ENCODE measurements around the gene VTI1B.

Gene VTI1B

GRCh38 chr14:67665868-67666267 is 8.6 kb downstream of the VTI1B start:
- Histone ChIP-seq H3K9me3 (ENCODE audit: insufficient read depth, low read length) (no peaks in the 10 kb centered on the region), H3K9me2 (replicated peaks; ENCODE audit: insufficient read depth, low read length) (no peaks in the 10 kb centered on the region), H4K20me1 (ENCODE audit: low read depth, low read length) (no peaks in the 10 kb centered on the region), H2AFZ (ENCODE audit: low read depth, low read length, severe bottlenecking) (no peak overlapping the region), H3K9ac (ENCODE audit: low read length) (no peak overlapping the region), H3K4me3 (ENCODE audit: insufficient read depth, low read length, poor library complexity, severe bottlenecking) (no peak overlapping the region), H3K79me2 (ENCODE audit: insufficient read depth, low read length) (peaks cover 91% of the 10 kb centered on the region), H3F3A (ENCODE audit: insufficient read depth) (0 out of 2 replicates have a peak, but pooled peaks cover 3% of the 10 kb centered on the region), H3K36me3 (ENCODE audit: low read length) (no peaks in the 10 kb centered on the region), H3K27ac (ENCODE audit: low read depth, low read length) (no peak overlapping the region), H3K27me3 (ENCODE audit: low read length) (no peaks in the 10 kb centered on the region), H3K4me2 (ENCODE audit: low read depth, low read length, poor library complexity, severe bottlenecking) (no peak overlapping the region)
- TF ChIP-seq CTCF (IDR thresholded peaks at IDR 0.05; ENCODE audit: insufficient read depth, low read length, poor library complexity, severe bottlenecking) = no peak
- TF ChIP-seq EZH2phosphoT487 (conservative IDR thresholded peaks at IDR 0.05; ENCODE audit: low read length) = no peak

GRCh38 chr14:67663633-67664032 is 10.8 kb downstream of the VTI1B start:
- no peak for TF ChIP-seq EZH2phosphoT487 (conservative IDR thresholded peaks at IDR 0.05; ENCODE audit: low read length)
- no peak for TF ChIP-seq CTCF (IDR thresholded peaks at IDR 0.05; ENCODE audit: insufficient read depth, low read length, poor library complexity, severe bottlenecking)
- H3K4me2 ChIP-seq (ENCODE audit: low read depth, low read length, poor library complexity, severe bottlenecking) = no peak overlapping the region
- no peak overlapping the region for H2AFZ ChIP-seq (ENCODE audit: low read depth, low read length, severe bottlenecking)
- H3K27me3 ChIP-seq (ENCODE audit: low read length) = no peaks in the 10 kb centered on the region
- H3K9me2 ChIP-seq (replicated peaks; ENCODE audit: insufficient read depth, low read length) = no peaks in the 10 kb centered on the region
- peaks cover 80% of the 10 kb centered on the region for H3K79me2 ChIP-seq (ENCODE audit: insufficient read depth, low read length)
- H3K9ac ChIP-seq (ENCODE audit: low read length) = no peak overlapping the region
- no peaks in the 10 kb centered on the region for H3K9me3 ChIP-seq (ENCODE audit: insufficient read depth, low read length)
- H3F3A ChIP-seq (ENCODE audit: insufficient read depth) = no peaks in the 10 kb centered on the region
- H3K27ac ChIP-seq (ENCODE audit: low read depth, low read length) = no peak overlapping the region
- no peaks in the 10 kb centered on the region for H4K20me1 ChIP-seq (ENCODE audit: low read depth, low read length)
- peaks cover 2% of the 10 kb centered on the region; the same call in 1 of the 2 replicates for H3K36me3 ChIP-seq (ENCODE audit: low read length)
- no peak overlapping the region for H3K4me3 ChIP-seq (ENCODE audit: insufficient read depth, low read length, poor library complexity, severe bottlenecking)

GRCh38 chr14:67653651-67654280 is 20.7 kb downstream of the VTI1B start:
- no peak overlapping the region for H3K4me3 ChIP-seq (ENCODE audit: insufficient read depth, low read length, poor library complexity, severe bottlenecking)
- no peak overlapping the region for H2AFZ ChIP-seq (ENCODE audit: low read depth, low read length, severe bottlenecking)
- no peak overlapping the region for H3K9ac ChIP-seq (ENCODE audit: low read length)
- H4K20me1 ChIP-seq (ENCODE audit: low read depth, low read length) = no peaks in the 10 kb centered on the region
- H3F3A ChIP-seq (ENCODE audit: insufficient read depth) = no peaks in the 10 kb centered on the region
- H3K9me3 ChIP-seq (ENCODE audit: insufficient read depth, low read length) = no peaks in the 10 kb centered on the region
- no peak overlapping the region for H3K4me2 ChIP-seq (ENCODE audit: low read depth, low read length, poor library complexity, severe bottlenecking)
- H3K27ac ChIP-seq (ENCODE audit: low read depth, low read length) = no peak overlapping the region
- no peaks in the 10 kb centered on the region for H3K27me3 ChIP-seq (ENCODE audit: low read length)
- peaks cover 15% of the 10 kb centered on the region for H3K36me3 ChIP-seq (ENCODE audit: low read length)
- no peak for TF ChIP-seq EZH2phosphoT487 (conservative IDR thresholded peaks at IDR 0.05; ENCODE audit: low read length)
- TF ChIP-seq CTCF (IDR thresholded peaks at IDR 0.05; ENCODE audit: insufficient read depth, low read length, poor library complexity, severe bottlenecking) = no peak
- no peaks in the 10 kb centered on the region for H3K9me2 ChIP-seq (replicated peaks; ENCODE audit: insufficient read depth, low read length)
- no peaks in the 10 kb centered on the region for H3K79me2 ChIP-seq (ENCODE audit: insufficient read depth, low read length)
